Aorta (tissue), 5 donors: ENCODE measurements around the gene PHF23. TPM values are rescaled to one million over a fixed set of nuclear protein-coding genes. Genes with fewer than 3 reads are reported as not detected.
A peak's percentile ranks its signal among the peaks of the same experiment; 100 is the strongest.

Experiments used
- ATAC-seq: fragments of 200-7000 bp; cut with Tn5 transposase; one replicate; pipeline ENCODE4 v1.9.1; 2022; ENCODE audit warnings: moderate library complexity; ENCODE audit not compliant: low FRiP score
- DNase-seq, 2 donors: peaks; one replicate each; pipeline ENCODE4 v3.0.0-alpha.2; 2020
- H3K27ac ChIP-seq, 2 donors: one replicate each; pipeline ENCODE4 v1.5.1; 2013; ENCODE audit warnings: low read length in 2 of 2, mild to moderate bottlenecking in 2 of 2, moderate library complexity in 2 of 2, control low read depth in 1 of 2, inconsistent platforms in 1 of 2, low read depth in 1 of 2
- H3K27me3 ChIP-seq, 2 donors: one replicate each; pipeline ENCODE4 v1.6.1; 2013; ENCODE audit warnings: control low read depth in 1 of 2, low read length in 1 of 2, mild to moderate bottlenecking in 1 of 2, moderate library complexity in 1 of 2; ENCODE audit not compliant: insufficient read depth in 2 of 2, control insufficient read depth in 1 of 2
- H3K36me3 ChIP-seq, 2 donors: one replicate each; pipeline ENCODE4 v1.6.1; 2013; ENCODE audit warnings: control low read depth in 1 of 2, low read length in 1 of 2, mild to moderate bottlenecking in 1 of 2; ENCODE audit not compliant: insufficient read depth in 2 of 2, control insufficient read depth in 1 of 2
- H3K4me1 ChIP-seq, 2 donors: one replicate each; pipeline ENCODE4 v1.6.1; 2013; ENCODE audit warnings: low read length in 2 of 2, control low read depth in 1 of 2, mild to moderate bottlenecking in 1 of 2, moderate library complexity in 1 of 2; ENCODE audit not compliant: insufficient read depth in 2 of 2, control insufficient read depth in 1 of 2
- H3K4me3 ChIP-seq, 2 donors: one replicate each; pipeline ENCODE4 v1.5.1; 2013; ENCODE audit warnings: low read length in 2 of 2, control low read depth in 1 of 2, mild to moderate bottlenecking in 1 of 2
- H3K9me3 ChIP-seq: one replicate; pipeline ENCODE4 v1.6.1; 2013; ENCODE audit warnings: mild to moderate bottlenecking, low read length; ENCODE audit not compliant: control insufficient read depth
- WGBS, 2 donors: extraction: QIAGEN DNeasy Blood & Tissue Kit; methylation state at CpG; one replicate each; pipeline ENCODE4 v1.1.7; 2013; 5-methylcytosine and 5-hydroxymethylcytosine counted together
- intact Hi-C, 2 donors: fragments of 100-400 bp; cut with DNase I; formaldehyde crosslinking; loops; one replicate each; pipeline versions ENCODE4 v1.14.2 to v1.15.0; 2022
- polyA plus RNA-seq, 2 donors: library from polyadenylated mRNA; stranded (reverse); fragments of 200-250 nt; gene quantifications; one replicate each; pipeline ENCODE4 v1.2.3, GENCODE V29; 2013
- total RNA-seq, 2 donors: library from RNA; stranded (reverse); fragmentation: NEBNext Ultra II Directional; extraction: Animal tissue kit (Norgen Biotek cat#: 25700); gene quantifications; one replicate each; pipeline ENCODE4 v1.2.1, GENCODE V29; 2021
- donor health status: healthy with polysubstance abuse.
- donor health status: Bipolar disorder and iron deficiency.
- donor health status: DM: no; HTN: no; CAD: no.
- donor health status: DM: no; HTN: no; CAD: no.
- donor health status: DM: yes; HTN: yes; CAD: no.

PHF23 gene
- total and polyA plus RNA-seq, 4 donors: 19.2 to 30.8 (median 26.4) TPM

GRCh38 chr17:7225711-7226331, 13.4 kb downstream of the PHF23 start:
- Histone ChIP-seq H3K4me1 (no peaks in the 10 kb centered on the region), H3K9me3 (no peaks in the 10 kb centered on the region), H3K36me3 (peaks cover 4 to 6% of the 10 kb centered on the region in 2 donors), H3K4me3 (no peak overlapping the region), H3K27me3 (no peaks in the 10 kb centered on the region), H3K27ac (no peak overlapping the region)
- WGBS, 2 donors: 71 to 72% methylated on average over 16 to 21 of the region's 21 CpGs
- intact Hi-C loops: no loop called here
- DNase-seq (no peak), ATAC-seq (no peak)

- H3K4me1 ChIP-seq: no peaks in the 10 kb centered on the region
- intact Hi-C loops: no loop called here
- no peaks in the 10 kb centered on the region for H3K9me3 ChIP-seq
- ATAC-seq (no peak), DNase-seq (no peak)
- no peak overlapping the region for H3K4me3 ChIP-seq
- H3K36me3 ChIP-seq: peaks cover 3 to 6% of the 10 kb centered on the region in 2 donors
- no peak overlapping the region for H3K27ac ChIP-seq
- 55 to 60% methylated on average over 15 of the region's 15 CpGs for WGBS, 2 donors
- H3K27me3 ChIP-seq: no peaks in the 10 kb centered on the region
These were observed 14.6 kb downstream of the PHF23 start for GRCh38 chr17:7224661-7225111.

- H3K4me1 ChIP-seq: no peaks in the 10 kb centered on the region
- H3K36me3 ChIP-seq: peaks cover 0 to 6% of the 10 kb centered on the region in 2 donors
These were observed 15.1 kb downstream of the PHF23 start for GRCh38 chr17:7224110-7224509.

GRCh38 chr17:7223375-7223774, 15.9 kb downstream of the PHF23 start:
- Histone ChIP-seq H3K27me3 (no peaks in the 10 kb centered on the region), H3K4me3 (no peak overlapping the region), H3K9me3 (no peaks in the 10 kb centered on the region), H3K27ac (no peak overlapping the region), H3K4me1 (no peaks in the 10 kb centered on the region), H3K36me3 (peaks cover 0 to 6% of the 10 kb centered on the region in 2 donors)
- DNase-seq: no peak
- WGBS, 2 donors: 65 to 69% methylated on average over 4 of the region's 4 CpGs
- no peak for ATAC-seq
- intact Hi-C loops: no loop called here

More at GRCh38 chr17:7224110-7224509, 15.1 kb downstream of the PHF23 start:
- DNase-seq (no peak), ATAC-seq (no peak)
- no peaks in the 10 kb centered on the region for H3K27me3 ChIP-seq
- 61 to 74% methylated on average over 8 to 10 of the region's 10 CpGs for WGBS, 2 donors
- H3K27ac ChIP-seq: no peak overlapping the region
- intact Hi-C loops: no loop called here
- no peak overlapping the region for H3K4me3 ChIP-seq
- no peaks in the 10 kb centered on the region for H3K9me3 ChIP-seq

GRCh38 chr17:7222972-7223292, 16.3 kb downstream of the PHF23 start:
- Histone ChIP-seq H3K36me3 (peaks cover 0 to 6% of the 10 kb centered on the region in 2 donors), H3K27ac (no peak overlapping the region), H3K4me1 (no peaks in the 10 kb centered on the region)

GRCh38 chr17:7222093-7222971, 16.9 kb downstream of the PHF23 start:
- Histone ChIP-seq H3K4me1 (no peaks in the 10 kb centered on the region), H3K4me3 (no peak overlapping the region), H3K27ac (no peak overlapping the region), H3K9me3 (no peaks in the 10 kb centered on the region), H3K27me3 (no peaks in the 10 kb centered on the region), H3K36me3 (peaks cover 0 to 6% of the 10 kb centered on the region in 2 donors)
- ATAC-seq (no peak), DNase-seq (no peak)
- 71 to 75% methylated on average over 15 of the region's 15 CpGs for WGBS, 2 donors
- intact Hi-C loops: no loop called here

More at GRCh38 chr17:7222972-7223292, 16.3 kb downstream of the PHF23 start:
- DNase-seq (no peak), ATAC-seq (no peak)
- Histone ChIP-seq H3K9me3 (no peaks in the 10 kb centered on the region), H3K27me3 (no peaks in the 10 kb centered on the region), H3K4me3 (no peak overlapping the region)
- intact Hi-C loops: no loop called here
- 66% methylated on average over 7 of the region's 7 CpGs for WGBS, 2 donors

GRCh38 chr17:7221278-7222092, 17.8 kb downstream of the PHF23 start:
- ATAC-seq (no peak), DNase-seq (no peak)
- H3K27ac ChIP-seq: no peak overlapping the region
- H3K4me3 ChIP-seq: no peak overlapping the region
- 58 to 60% methylated on average over 10 of the region's 10 CpGs for WGBS, 2 donors
- no peaks in the 10 kb centered on the region for H3K4me1 ChIP-seq
- H3K27me3 ChIP-seq: no peaks in the 10 kb centered on the region
- peaks cover 0 to 6% of the 10 kb centered on the region in 2 donors for H3K36me3 ChIP-seq
- intact Hi-C loops: no loop called here
- H3K9me3 ChIP-seq: no peaks in the 10 kb centered on the region

- Histone ChIP-seq H3K27ac (peak overlapping the region in 1 of 2 donors; percentile 89), H3K4me1 (no peaks in the 10 kb centered on the region), H3K27me3 (no peaks in the 10 kb centered on the region), H3K9me3 (no peaks in the 10 kb centered on the region), H3K36me3 (peaks cover 0 to 6% of the 10 kb centered on the region in 2 donors), H3K4me3 (peak overlapping the region in 1 of 2 donors; percentile 56)
- DNase-seq (peak; percentile 75 to 78), ATAC-seq (peak; percentile 9)
- intact Hi-C loops: no loop called here
- 13 to 16% methylated on average over 11 of the region's 11 CpGs for WGBS, 2 donors
These were observed 18.5 kb downstream of the PHF23 start for GRCh38 chr17:7220593-7221277.
